Mammary epithelial cell (primary cell): ENCODE data around the gene CNTNAP2.

ENCODE experiments used
- EZH2 ChIP-seq: IDR thresholded peaks from 2 replicates; pipeline ENCODE4 v1.6.1; 2012; ENCODE audit warnings: low read length, inconsistent platforms, borderline replicate concordance
- TF ChIP-seq, protein P1 (sequence below), 2 donors: IDR thresholded peaks in 1 of 2; conservative IDR thresholded peaks in 1 of 2; 2 replicates each; pipeline ENCODE4 v1.5.1; 2011 to 2012; ENCODE audit warnings: inconsistent platforms in 2 of 2, low read length in 2 of 2, mild to moderate bottlenecking in 2 of 2, control low read depth in 1 of 2, low read depth in 1 of 2; ENCODE audit not compliant: insufficient read depth in 1 of 2; ENCODE audit errors: extremely low read depth in 1 of 2

DNA sequence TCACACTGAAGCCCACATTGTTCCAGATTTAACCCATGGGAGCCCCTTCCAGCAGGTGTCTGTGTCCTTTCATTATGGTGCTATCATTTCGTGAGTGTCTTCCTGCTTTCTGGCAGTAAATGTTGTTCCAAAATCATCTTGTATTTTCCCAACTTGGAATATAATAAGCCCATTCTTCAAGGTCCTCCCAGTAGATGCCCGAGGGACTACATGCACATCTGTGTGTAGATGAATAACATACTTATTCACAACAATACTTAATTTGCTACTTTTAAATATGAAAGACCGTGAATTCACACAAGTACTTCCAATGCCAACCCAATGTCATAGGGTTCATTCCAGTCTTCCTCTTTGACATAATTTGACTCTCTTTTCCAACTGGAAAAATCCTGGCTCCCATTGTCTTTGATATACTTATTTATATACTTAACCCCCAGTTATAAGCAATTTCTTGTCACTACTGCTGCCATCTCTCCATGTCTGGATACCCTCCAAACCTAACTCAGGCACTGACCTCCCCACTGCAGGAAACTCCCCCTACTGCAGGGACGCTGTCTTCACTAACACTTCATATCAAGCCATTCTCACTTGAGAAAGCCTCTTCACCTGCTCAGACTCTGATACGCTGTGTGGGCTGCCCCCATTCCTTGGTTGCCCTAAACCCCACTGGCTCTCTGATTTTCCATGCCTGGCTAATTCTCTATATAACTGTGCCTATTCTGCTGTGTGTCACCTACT, 1119.2 kb downstream of the CNTNAP2 start:
- TF ChIP-seq, protein P1, sequence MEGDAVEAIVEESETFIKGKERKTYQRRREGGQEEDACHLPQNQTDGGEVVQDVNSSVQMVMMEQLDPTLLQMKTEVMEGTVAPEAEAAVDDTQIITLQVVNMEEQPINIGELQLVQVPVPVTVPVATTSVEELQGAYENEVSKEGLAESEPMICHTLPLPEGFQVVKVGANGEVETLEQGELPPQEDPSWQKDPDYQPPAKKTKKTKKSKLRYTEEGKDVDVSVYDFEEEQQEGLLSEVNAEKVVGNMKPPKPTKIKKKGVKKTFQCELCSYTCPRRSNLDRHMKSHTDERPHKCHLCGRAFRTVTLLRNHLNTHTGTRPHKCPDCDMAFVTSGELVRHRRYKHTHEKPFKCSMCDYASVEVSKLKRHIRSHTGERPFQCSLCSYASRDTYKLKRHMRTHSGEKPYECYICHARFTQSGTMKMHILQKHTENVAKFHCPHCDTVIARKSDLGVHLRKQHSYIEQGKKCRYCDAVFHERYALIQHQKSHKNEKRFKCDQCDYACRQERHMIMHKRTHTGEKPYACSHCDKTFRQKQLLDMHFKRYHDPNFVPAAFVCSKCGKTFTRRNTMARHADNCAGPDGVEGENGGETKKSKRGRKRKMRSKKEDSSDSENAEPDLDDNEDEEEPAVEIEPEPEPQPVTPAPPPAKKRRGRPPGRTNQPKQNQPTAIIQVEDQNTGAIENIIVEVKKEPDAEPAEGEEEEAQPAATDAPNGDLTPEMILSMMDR (conservative IDR thresholded peaks at IDR 0.05 in 1 of 2, IDR thresholded peaks at IDR 0.05 in 1 of 2; ENCODE audit: extremely low read depth in 1 of 2, insufficient read depth in 1 of 2, low read depth in 1 of 2, low read length in 2 of 2): no peak
- TF ChIP-seq EZH2: no peak
